HG03135 (cell line): ENCODE measurements around the gene ARHGEF17.

Experiments used
- ATAC-seq: cut with Tn5 transposase; IDR thresholded peaks from one replicate; pipeline ENCODE4 v1.9.1; 2021; ENCODE audit warnings: mild to moderate bottlenecking, moderate library complexity; ENCODE audit not compliant: unreplicated experiment

The ARHGEF17 gene

GRCh38 chr11:73312036-73312435, 4.0 kb downstream of the ARHGEF17 start:
- ATAC-seq: no peak

- no peak for ATAC-seq
Measured at GRCh38 chr11:73312851-73313327, 4.8 kb downstream of the ARHGEF17 start.

GRCh38 chr11:73313652-73314051, 5.6 kb downstream of the ARHGEF17 start:
- ATAC-seq: no peak

- no peak for ATAC-seq
Measured at GRCh38 chr11:73314117-73314961, 6.3 kb downstream of the ARHGEF17 start.

- no peak for ATAC-seq
Measured at GRCh38 chr11:73315293-73316020, 7.4 kb downstream of the ARHGEF17 start.

GRCh38 chr11:73316422-73316821, 8.3 kb downstream of the ARHGEF17 start:
- no peak for ATAC-seq

GRCh38 chr11:73317373-73317772, 9.3 kb downstream of the ARHGEF17 start:
- ATAC-seq: no peak

- ATAC-seq: no peak
Measured at GRCh38 chr11:73317803-73318202, 9.7 kb downstream of the ARHGEF17 start.

GRCh38 chr11:73318501-73319011, 10.5 kb downstream of the ARHGEF17 start:
- no peak for ATAC-seq

GRCh38 chr11:73320763-73321603, 12.9 kb downstream of the ARHGEF17 start:
- no peak for ATAC-seq

- no peak for ATAC-seq
Measured at GRCh38 chr11:73321604-73322381, 13.7 kb downstream of the ARHGEF17 start.

- ATAC-seq: no peak
Measured at GRCh38 chr11:73322382-73323306, 14.6 kb downstream of the ARHGEF17 start.

GRCh38 chr11:73323464-73323863, 15.4 kb downstream of the ARHGEF17 start:
- ATAC-seq: no peak

GRCh38 chr11:73324116-73324515, 16.0 kb downstream of the ARHGEF17 start:
- no peak for ATAC-seq

- no peak for ATAC-seq
Measured at GRCh38 chr11:73324665-73325035, 16.6 kb downstream of the ARHGEF17 start.

- ATAC-seq: peak; percentile 58
Measured at GRCh38 chr11:73325036-73325981, 17.2 kb downstream of the ARHGEF17 start.

- no peak for ATAC-seq
Measured at GRCh38 chr11:73326929-73327811, 19.1 kb downstream of the ARHGEF17 start.
